Type B pancreatic cell (in vitro differentiated cells): ENCODE measurements around the gene IFI16. TPM values are rescaled to one million over a fixed set of nuclear protein-coding genes. Genes with fewer than 3 reads are reported as not detected.

Source experiments
- DNase-seq: peaks from one replicate; pipeline ENCODE4 v3.0.0; 2021; ENCODE audit warnings: mixed read lengths; ENCODE audit not compliant: unreplicated experiment; ENCODE audit errors: extremely low spot score
- H3K27ac Mint-ChIP-seq: 2 replicates; pipeline ENCODE4 v1.8.0; 2021; ENCODE audit warnings: mild to moderate bottlenecking, mixed read lengths
- H3K27me3 Mint-ChIP-seq: 2 replicates; pipeline ENCODE4 v1.8.0; 2021; ENCODE audit warnings: mixed read lengths
- H3K36me3 Mint-ChIP-seq: 2 replicates; pipeline ENCODE4 v1.8.0; 2021; ENCODE audit warnings: mixed read lengths
- H3K4me1 Mint-ChIP-seq: one replicate; pipeline ENCODE4 v1.8.0; 2021; ENCODE audit warnings: mixed read lengths; ENCODE audit not compliant: unreplicated experiment
- H3K4me3 Mint-ChIP-seq: 2 replicates; pipeline ENCODE4 v1.8.0; 2021; ENCODE audit warnings: mild to moderate bottlenecking, mixed read lengths
- H3K9me3 Mint-ChIP-seq: 2 replicates; pipeline ENCODE4 v1.8.0; 2021; ENCODE audit warnings: mixed read lengths
- CTCF ChIP-seq: fragments of 200-600 bp; sonication (generic); conservative IDR thresholded peaks from 2 replicates; pipeline ENCODE4 v1.5.0; 2021; ENCODE audit warnings: antibody characterized with exemption, mild to moderate bottlenecking
- long read RNA-seq: library from polyadenylated mRNA; unstranded; transcript quantifications from one replicate; pipeline ENCODE4 v2.0.0, GENCODE V29; 2020
- total RNA-seq: library from RNA; stranded (reverse); gene quantifications from 2 replicates; pipeline ENCODE4 v1.2.1, GENCODE V29; 2021; ENCODE audit warnings: low replicate concordance

Gene IFI16
- total RNA-seq: 10.6 and 20.9 TPM in 2 replicates
- long read RNA-seq, transcript IFI16-201 (12 exons, 2,867 nt): major isoform, 7 of 28 reads
- long read RNA-seq, partial matches to known transcripts: 8 of 28 reads
- long read RNA-seq, other reads (novel, unspliced or antisense): 9 of 28 reads

- H3K4me3 Mint-ChIP-seq: peak within 1 kb of the TSS; percentile 84
- no peak for DNase-seq
- peaks cover 6% of the 10 kb centered on the region for H3K36me3 Mint-ChIP-seq
Observed at GRCh38 chr1:159009704-159010361, at the start of gene IFI16. Gene IFI16 (plus strand): TSS chr1:159009907. CDS start chr1:159014681, 4,774 bp downstream.

GRCh38 chr1:158961178-158961577, 48.5 kb upstream of the IFI16 start:
- DNase-seq: no peak
- peaks cover 6% of the 10 kb centered on the region for H3K27me3 Mint-ChIP-seq
- no peaks in the 10 kb centered on the region for H3K36me3 Mint-ChIP-seq
- H3K4me3 Mint-ChIP-seq: no peak overlapping the region
- H3K27ac Mint-ChIP-seq: no peak overlapping the region
- no peaks in the 10 kb centered on the region for H3K9me3 Mint-ChIP-seq
- no peak for TF ChIP-seq CTCF
- no peaks in the 10 kb centered on the region for H3K4me1 Mint-ChIP-seq

More at GRCh38 chr1:159009704-159010361, at the start of gene IFI16:
- H3K27ac Mint-ChIP-seq: peak within 1 kb of the TSS; percentile 87
- no peaks in the 10 kb centered on the region for H3K9me3 Mint-ChIP-seq
- TF ChIP-seq CTCF: no peak
- peaks cover 20% of the 10 kb centered on the region for H3K4me1 Mint-ChIP-seq
- peaks cover 15% of the 10 kb centered on the region for H3K27me3 Mint-ChIP-seq

GRCh38 chr1:158962983-158963382, 46.7 kb upstream of the IFI16 start:
- peaks cover 10% of the 10 kb centered on the region for H3K27me3 Mint-ChIP-seq
- no peak overlapping the region for H3K27ac Mint-ChIP-seq
- no peaks in the 10 kb centered on the region for H3K4me1 Mint-ChIP-seq
- H3K9me3 Mint-ChIP-seq: no peaks in the 10 kb centered on the region
- TF ChIP-seq CTCF: no peak
- DNase-seq: no peak
- no peaks in the 10 kb centered on the region for H3K36me3 Mint-ChIP-seq
- no peak overlapping the region for H3K4me3 Mint-ChIP-seq

GRCh38 chr1:158969166-158969565, 40.5 kb upstream of the IFI16 start:
- no peak overlapping the region for H3K27ac Mint-ChIP-seq
- peaks cover 16% of the 10 kb centered on the region for H3K27me3 Mint-ChIP-seq
- no peaks in the 10 kb centered on the region for H3K4me1 Mint-ChIP-seq
- H3K36me3 Mint-ChIP-seq: no peaks in the 10 kb centered on the region
- no peaks in the 10 kb centered on the region for H3K9me3 Mint-ChIP-seq
- TF ChIP-seq CTCF: no peak
- no peak for DNase-seq
- H3K4me3 Mint-ChIP-seq: no peak overlapping the region

- Mint-ChIP-seq H3K4me1 (no peaks in the 10 kb centered on the region), H3K9me3 (no peaks in the 10 kb centered on the region), H3K36me3 (no peaks in the 10 kb centered on the region), H3K27ac (no peak overlapping the region), H3K4me3 (no peak overlapping the region), H3K27me3 (peaks cover 16% of the 10 kb centered on the region)
- TF ChIP-seq CTCF: no peak
- DNase-seq: no peak
Observed at GRCh38 chr1:158969855-158970254, 39.9 kb upstream of the IFI16 start.
